ENCODE measurements around the gene PPP1R26.

PPP1R26 gene

DNA sequence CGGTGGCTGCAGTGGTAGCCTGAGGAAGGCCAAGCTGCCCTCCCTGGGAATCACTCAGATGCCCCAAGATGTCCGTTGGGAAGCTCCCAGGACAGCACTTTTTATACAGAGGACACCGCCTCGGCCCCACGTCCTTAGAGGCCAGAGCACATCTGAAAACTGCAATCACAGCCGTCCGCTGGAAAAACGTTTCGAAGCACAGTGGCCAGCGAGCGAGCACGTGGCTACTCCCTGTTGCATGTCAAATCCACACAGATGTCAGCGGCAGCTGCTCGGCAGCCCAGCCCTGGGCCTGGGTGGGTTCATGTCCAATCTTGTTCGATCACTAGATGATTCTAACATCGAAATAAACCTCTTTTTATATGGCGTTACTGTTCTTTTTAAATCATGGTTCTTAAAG lies 8.9 kb downstream of the PPP1R26 start:
- DNase-seq = no peak

DNA sequence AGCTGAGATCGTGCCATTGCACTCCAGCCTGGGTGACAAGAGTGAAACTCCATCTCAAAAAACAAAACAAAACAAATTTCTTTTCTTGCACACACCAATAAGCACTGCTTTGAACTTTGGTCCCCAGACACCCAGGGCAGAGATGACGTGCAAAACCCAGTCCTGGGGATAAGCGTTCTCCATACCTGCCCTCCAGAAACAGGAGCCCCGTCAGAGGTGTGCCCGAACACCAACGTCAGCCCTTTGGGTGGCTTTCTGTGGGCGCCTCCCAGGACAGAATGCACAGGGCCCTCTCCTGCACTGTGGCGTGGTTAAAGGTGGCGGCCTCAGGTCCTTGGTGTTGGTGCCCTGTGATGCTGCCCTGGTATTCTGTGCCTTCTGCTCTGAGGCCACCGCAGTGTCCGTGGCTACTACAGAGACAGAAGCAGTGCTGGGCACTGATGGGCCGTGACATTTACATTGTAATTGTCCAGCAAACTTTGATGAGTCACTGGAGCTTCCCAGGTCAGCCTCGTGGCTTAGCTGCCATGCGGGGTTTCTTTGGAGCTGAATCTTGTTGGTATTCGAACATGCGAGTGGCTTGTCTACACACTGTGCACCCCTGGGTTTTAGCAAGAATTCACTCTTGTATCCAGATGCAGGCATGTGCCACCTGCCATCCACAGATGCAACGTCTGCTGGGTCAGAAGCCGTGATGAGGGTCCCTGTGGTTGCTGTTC lies 9.8 kb downstream of the PPP1R26 start:
- DNase-seq = no peak

GRCh38 chr9:135490166-135490870 lies 10.7 kb downstream of the PPP1R26 start:
- DNase-seq = no peak

DNA sequence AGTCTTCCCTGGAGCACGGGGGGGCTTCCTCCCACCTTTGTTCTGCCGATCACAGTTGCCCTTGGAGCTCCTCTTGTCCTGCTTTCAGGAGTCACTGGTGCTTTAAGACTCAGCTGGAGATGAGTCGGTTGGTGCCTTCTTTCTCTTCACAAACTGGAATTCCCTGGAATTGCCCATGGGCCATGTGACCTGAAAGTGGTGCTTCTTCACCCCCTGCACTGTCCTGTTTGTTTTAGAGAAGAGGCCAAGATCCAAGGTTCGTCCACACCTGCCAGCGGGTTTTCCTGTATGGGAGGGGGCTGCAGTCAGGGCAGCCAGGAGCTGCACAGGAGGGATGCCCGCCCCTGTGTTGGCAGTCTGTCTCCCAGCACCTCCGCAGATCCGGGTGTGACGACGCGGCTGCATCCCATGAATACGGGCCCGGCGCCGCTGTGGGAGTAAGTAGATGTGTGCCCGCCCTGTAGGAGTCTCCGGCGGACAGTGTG lies 11.4 kb downstream of the PPP1R26 start:
- no peak for DNase-seq

DNA sequence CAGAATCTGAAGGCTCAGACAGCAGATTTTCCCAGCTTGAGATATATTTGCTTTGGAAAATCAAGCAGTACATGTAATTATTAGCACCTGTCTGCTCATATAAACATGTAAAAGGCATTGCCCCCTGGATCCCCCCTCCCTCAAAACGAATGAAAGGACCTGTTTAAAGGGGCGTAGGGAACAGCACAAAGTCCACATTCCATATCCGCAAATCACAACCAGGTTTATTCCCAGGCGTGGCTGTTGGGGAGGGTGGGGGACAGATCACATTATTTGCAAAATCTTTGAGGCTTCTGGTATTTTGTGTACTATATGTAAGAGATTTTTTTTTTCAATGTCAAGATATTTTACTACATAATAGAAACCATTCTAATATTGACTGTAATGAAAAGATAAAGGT lies 12.2 kb downstream of the PPP1R26 start:
- DNase-seq = no peak

- DNase-seq = no peak
Observed at GRCh38 chr9:135492886-135493669, 13.5 kb downstream of the PPP1R26 start.

- no peak for DNase-seq
Observed at GRCh38 chr9:135494791-135495559, 15.4 kb downstream of the PPP1R26 start.

- no peak for DNase-seq
Observed at GRCh38 chr9:135498381-135499126, 19.0 kb downstream of the PPP1R26 start.

DNA sequence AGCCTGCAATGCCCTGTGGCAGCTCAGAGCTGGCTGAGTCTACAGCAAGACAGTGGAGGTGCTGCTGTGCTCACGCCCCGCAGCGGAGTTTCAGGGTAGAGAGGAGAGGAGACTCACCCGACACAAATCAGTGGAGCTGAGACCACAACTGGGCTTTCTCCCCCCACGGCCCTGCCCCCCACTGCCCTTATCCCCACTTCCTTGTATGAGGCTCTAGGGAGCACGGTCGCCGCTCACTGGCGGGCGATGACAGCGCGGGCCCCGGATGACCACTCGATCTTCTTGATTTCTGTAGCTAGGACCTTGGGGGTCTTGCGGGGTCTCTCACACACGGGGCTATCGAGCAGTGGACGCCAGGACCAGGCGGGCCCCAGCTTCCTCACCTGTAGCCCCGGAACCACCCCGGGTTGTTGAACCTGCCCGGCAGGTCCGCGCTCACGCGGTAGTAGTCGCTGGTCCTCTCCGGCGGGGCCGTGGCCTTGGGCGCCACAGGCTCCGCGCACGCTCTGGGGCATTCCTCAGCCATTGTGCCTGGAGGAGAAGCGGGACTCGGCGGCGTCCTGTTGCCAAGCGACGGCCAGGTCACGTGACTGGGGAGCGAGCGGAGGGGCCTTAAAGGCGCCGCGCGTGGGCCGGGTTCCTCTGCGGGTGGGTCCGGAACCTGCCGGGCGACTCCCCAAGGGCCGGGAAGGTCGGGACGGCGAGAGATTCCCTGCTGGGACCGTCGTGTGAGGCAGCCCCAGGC lies 19.9 kb downstream of the PPP1R26 start:
- peak; percentile 77 to 79 for DNase-seq

DNA sequence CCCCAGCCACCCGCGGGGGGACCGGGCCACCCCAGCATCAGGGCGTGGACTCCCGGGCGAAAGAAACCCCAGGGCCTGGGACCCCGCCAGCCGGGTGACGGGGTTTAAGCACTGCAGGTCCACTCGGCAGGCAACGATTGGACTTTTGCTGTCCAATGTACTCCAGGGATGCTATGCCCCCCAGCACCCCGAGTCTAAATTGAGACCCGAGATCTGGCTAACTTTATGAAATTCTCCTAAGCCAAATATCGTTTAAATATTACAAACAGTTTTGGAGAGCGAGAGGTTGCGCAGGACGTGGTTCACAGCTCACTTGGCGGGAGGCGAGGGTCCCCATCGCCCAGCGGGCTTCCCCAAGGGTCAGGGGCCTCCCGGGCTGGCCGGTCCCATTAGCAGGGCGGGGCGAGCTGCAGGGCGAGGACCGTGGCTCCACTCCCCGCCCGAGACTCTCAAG lies 20.5 kb downstream of the PPP1R26 start:
- DNase-seq = peak in 1 of 2 experiments; percentile 50

GRCh38 chr9:135500525-135501260 lies 21.1 kb downstream of the PPP1R26 start, which contains the start of gene MRPS2:
MRPS2 (plus strand) TSS chr9:135500682; CDS start chr9:135500711, 29 bp downstream.
- peak; percentile 73 to 88 for DNase-seq

DNA sequence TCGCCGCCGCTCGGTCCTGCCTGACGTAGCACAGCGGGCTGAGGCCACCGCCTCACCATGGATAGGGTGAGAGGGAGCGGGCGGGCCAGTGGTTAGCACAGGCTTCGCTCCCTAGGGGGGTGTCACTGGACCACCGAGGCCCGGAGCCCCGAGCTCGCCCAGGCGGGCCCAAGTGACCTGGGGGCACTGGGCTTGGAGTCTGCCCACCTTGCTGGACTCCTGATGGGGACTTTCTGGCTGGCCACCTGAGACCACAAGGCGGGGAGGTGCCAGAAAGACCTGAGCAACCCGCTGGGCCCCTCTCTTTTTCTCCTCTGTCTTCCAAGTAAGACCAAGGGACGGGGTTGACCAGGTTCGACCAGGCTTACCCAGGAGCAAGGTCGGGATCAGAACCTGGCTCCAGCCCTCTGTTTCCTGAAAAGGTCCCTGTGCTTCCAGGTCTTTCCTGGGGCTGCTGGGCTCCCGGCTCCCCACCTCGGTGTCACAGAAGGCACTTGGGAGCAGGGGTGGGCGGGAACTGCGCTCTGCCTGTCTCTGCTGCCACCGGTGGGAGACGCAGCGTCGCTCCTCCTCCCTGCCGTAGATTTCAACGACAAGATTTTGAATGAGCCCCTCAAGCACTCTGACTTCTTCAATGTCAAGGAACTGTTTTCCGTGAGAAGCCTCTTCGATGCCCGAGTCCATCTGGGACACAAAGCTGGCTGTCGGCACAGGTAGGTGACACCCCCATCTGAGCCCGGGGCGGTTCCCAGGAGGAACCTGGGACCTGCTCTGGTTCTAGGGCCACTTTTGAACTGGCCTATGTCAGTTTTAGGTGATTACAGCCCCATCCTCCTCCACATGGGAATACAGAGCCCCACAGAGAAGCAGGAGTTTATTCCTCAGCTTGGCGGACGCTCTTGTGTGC lies 21.9 kb downstream of the PPP1R26 start:
- DNase-seq = peak in 1 of 2 experiments; percentile 45

DNA sequence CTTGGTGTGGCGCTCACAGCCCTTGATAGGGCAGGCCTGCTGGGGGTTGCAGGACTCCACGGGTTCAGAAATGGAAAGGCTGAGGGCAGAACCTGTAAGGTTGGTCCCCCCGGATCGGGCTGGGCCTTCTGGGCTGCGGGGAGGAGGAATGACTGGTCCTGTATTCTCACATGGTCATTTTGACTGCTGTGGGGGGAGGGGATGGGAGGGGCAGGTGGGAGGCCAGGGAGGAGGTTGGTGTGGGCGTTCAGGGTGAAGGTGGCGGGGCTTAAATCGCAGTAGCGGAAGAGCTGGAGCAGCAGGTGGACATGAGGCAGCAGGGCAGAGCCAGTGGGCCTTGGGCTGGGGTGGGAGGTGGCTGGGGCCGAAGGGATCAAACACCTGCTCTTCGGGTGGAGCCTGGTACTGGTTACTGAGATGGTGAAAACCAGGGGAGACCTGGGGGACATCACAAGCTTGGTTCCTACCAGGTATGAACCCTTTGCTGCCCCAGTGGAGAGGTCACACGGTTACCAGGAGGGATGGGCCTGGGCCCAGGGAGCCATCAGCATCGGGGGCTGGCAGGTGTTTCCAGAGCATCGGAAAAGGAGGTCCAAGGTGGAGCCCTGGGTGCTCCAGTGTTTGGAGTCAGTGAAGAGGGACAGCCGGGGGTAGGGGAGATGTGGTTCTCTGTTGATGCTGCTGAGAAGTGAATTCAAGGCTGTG lies 22.7 kb downstream of the PPP1R26 start:
- DNase-seq = no peak

DNA sequence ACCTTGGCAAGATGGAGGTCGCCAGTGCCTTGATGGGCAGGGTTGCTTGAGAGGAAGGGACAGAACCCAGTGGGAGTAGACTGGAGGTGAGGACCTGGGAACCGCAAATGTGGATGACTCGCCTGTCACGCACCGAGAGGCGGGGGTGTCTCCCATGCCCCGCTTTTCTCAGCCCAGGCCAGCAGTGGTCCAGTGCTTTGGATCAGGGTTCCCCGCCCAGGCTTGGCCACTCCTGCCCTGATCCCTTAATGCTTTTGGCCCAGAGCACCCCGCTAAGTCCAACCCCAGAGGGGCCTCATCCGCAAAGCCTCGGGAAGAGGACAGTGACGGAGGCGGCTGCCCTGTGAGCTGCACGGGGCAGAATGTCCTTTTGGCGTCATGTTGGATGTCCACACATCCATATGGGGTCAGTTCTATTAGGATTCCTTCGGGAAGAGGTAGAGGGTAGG lies 23.3 kb downstream of the PPP1R26 start:
- no peak for DNase-seq

DNA sequence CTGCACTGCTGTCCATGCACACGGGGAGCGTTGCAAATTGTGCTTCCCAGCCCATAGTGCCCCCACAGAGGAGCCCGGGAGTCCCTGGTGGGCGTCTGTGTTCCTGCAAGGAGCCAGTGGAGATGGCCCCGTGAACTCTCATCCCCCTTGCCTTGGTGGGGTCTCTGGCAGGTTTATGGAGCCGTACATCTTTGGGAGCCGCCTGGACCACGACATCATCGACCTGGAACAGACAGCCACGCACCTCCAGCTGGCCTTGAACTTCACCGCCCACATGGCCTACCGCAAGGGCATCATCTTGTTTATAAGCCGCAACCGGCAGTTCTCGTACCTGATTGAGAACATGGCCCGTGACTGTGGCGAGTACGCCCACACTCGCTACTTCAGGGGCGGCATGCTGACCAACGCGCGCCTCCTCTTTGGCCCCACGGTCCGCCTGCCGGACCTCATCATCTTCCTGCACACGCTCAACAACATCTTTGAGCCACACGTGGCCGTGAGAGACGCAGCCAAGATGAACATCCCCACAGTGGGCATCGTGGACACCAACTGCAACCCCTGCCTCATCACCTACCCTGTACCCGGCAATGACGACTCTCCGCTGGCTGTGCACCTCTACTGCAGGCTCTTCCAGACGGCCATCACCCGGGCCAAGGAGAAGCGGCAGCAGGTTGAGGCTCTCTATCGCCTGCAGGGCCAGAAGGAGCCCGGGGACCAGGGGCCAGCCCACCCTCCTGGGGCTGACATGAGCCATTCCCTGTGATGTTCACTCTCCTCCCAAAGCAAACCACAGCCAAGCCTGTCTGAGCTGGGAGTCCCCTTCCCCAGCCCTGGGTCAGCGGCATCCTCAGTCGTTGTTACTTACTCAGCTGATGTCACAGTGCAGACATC lies 24.0 kb downstream of the PPP1R26 start:
- DNase-seq = no peak

DNA sequence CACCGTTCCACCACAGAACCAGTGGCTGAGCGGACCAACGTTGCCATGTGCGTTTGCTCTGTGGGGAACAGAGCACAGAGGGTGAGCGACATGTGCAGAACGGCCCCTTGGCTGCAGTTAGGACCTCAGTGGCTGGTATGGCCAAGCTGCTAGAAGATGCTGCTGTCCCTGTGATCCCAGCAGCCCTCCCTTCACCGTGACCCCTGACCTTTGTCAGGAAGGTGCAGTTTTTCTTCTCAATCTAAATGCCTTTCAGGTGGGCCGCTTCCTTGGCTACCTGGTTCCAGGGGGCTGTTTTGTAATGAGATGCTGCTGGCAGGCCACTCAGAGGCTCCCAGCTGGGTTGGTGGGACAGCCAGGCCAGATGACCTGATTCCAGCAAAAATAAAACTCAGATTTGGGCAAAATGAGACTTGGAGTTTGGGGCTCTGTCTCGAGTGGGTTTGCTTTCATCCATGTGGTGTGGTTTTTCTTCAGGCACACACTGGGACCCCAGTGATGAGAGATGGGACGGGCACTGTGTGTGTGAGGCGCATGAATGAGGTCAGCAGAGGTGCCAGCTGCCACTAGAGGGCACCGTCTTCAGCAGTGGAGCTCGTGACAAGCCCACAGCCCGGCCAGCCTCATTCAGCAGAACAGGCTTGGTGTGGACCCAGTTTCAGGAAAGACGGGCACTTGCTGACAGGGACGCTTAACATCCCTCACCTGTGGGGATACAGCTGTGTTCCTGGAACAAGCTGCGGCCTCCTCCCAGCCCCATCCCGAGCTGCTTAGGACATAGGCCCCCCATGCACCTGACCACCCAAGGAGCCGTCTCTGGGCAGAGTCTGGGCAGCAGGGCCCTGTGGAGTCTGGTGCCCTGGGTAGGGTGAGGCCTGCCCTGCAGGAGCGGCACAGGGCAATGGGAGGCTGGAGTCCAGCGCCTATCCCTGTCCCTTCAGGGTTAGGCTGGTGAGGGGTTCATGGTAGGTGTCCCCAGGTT lies 25.0 kb downstream of the PPP1R26 start:
- no peak for DNase-seq
